A549 (cell line): ENCODE data around the gene FIGN. TPM values are rescaled to one million over a fixed set of nuclear protein-coding genes. Genes with fewer than 3 reads are reported as not detected.

Experiments
- ATAC-seq, 2 experiments: fragments of 200-7000 bp in 1 of 2; fragments of >200 bp in 1 of 2; cut with Nextera tagmentation in 1 of 2; cut with Tn5 transposase in 1 of 2; 3 replicates each; pipeline versions ENCODE4 v1.8.0 to v1.9.1; 2018 to 2020; ENCODE audit warnings: mild to moderate bottlenecking in 1 of 2, moderate library complexity in 1 of 2
- CTCF ChIA-PET: fragments of 300-600 bp; sonication (Branson Sonifier 250); formaldehyde crosslinking; extraction: SDS; loops from one replicate; lab custom pipeline; 2021; ENCODE audit warnings: antibody characterized with exemption, inconsistent platforms; lab: Yijun Ruan, JAX
- POLR2A ChIA-PET: fragments of 350-600 bp; formaldehyde crosslinking; extraction: SDS; loops from one replicate; lab custom pipeline; 2021; ENCODE audit warnings: antibody characterized with exemption, inconsistent platforms; lab: Yijun Ruan, JAX
- DNase-seq, 2 experiments: peaks; one replicate each; pipeline versions ENCODE4 v3.0.0 to v3.0.0-alpha.2; 2011 to 2016; ENCODE audit warnings: low read depth in 1 of 2, low spot score in 1 of 2
- FAIRE-seq: peaks from 2 replicates; lab custom pipeline; 2011; peaks lifted over from hg19 to GRCh38; lab: Jason Lieb, UNC
- H3K27ac ChIP-seq, 2 experiments: fragments of >200 bp; sonication (Bioruptor Twin); formaldehyde crosslinking; 3 replicates each; pipeline ENCODE4 v1.5.1; 2016 to 2017
- H3K4me1 ChIP-seq: fragments of >200 bp; sonication (Bioruptor Twin); formaldehyde crosslinking; 3 replicates; pipeline ENCODE4 v1.6.1; 2016
- H3K4me2 ChIP-seq: fragments of >200 bp; sonication (Bioruptor Twin); formaldehyde crosslinking; 3 replicates; pipeline ENCODE4 v1.6.1; 2016
- H3K4me3 ChIP-seq: fragments of >200 bp; sonication (Bioruptor Twin); formaldehyde crosslinking; 3 replicates; pipeline ENCODE4 v1.5.1; 2016
- H3K9me3 ChIP-seq: fragments of >200 bp; sonication (Bioruptor Twin); formaldehyde crosslinking; 3 replicates; pipeline ENCODE4 v1.6.1; 2016
- BHLHE40 ChIP-seq: IDR thresholded peaks from 2 replicates; pipeline ENCODE4 v1.6.1; 2012; ENCODE audit warnings: low read depth, low read length, inconsistent platforms
- CBX8 ChIP-seq: fragments of 200-600 bp; sonication (generic); IDR thresholded peaks from 2 replicates; pipeline ENCODE4 v1.6.1; 2016
- CEBPB ChIP-seq, 2 experiments: fragments of >200 bp in 1 of 2; sonication (Bioruptor Twin) in 1 of 2; formaldehyde crosslinking in 1 of 2; IDR thresholded peaks; 2 replicates each; pipeline ENCODE4 v1.6.1; 2012 to 2016
- CHD4 ChIP-seq: fragments of 200-600 bp; sonication (generic); IDR thresholded peaks from 2 replicates; pipeline ENCODE4 v1.6.1; 2016; ENCODE audit warnings: antibody characterized with exemption, mild to moderate bottlenecking, borderline replicate concordance
- EHF ChIP-seq: fragments of 250-450 bp; sonication (Bioruptor Pico); IDR thresholded peaks from 2 replicates; pipeline ENCODE4 v1.5.0; 2020; ENCODE audit warnings: mild to moderate bottlenecking
- ESRRA ChIP-seq: fragments of 150-350 bp; IDR thresholded peaks from 2 replicates; pipeline ENCODE4 v1.6.1; 2014; ENCODE audit warnings: mild to moderate bottlenecking, low read length, borderline replicate concordance
- FOSB ChIP-seq: fragments of 250-450 bp; sonication (Bioruptor Pico); IDR thresholded peaks from 2 replicates; pipeline ENCODE4 v1.5.0; 2020; ENCODE audit warnings: mild to moderate bottlenecking, moderate library complexity
- FOXS1 ChIP-seq: fragments of 250-450 bp; sonication (Bioruptor Pico); IDR thresholded peaks from 2 replicates; pipeline ENCODE4 v1.5.0; 2020; ENCODE audit warnings: mild to moderate bottlenecking, moderate library complexity
- GATA3 ChIP-seq: IDR thresholded peaks from 2 replicates; pipeline ENCODE4 v1.6.1; 2012; ENCODE audit warnings: borderline replicate concordance
- HDAC2 ChIP-seq: fragments of 200-600 bp; sonication (generic); IDR thresholded peaks from 2 replicates; pipeline ENCODE4 v1.6.1; 2016
- HES2 ChIP-seq: fragments of >200 bp; sonication (Bioruptor Twin); formaldehyde crosslinking; IDR thresholded peaks from 2 replicates; pipeline ENCODE4 v1.6.1; 2016
- HMGXB4 ChIP-seq: fragments of 250-450 bp; sonication (Bioruptor Pico); IDR thresholded peaks from 2 replicates; pipeline ENCODE4 v1.5.0; 2021; ENCODE audit warnings: mild to moderate bottlenecking, moderate library complexity, borderline replicate concordance
- HOXA7 ChIP-seq: fragments of 250-450 bp; sonication (Bioruptor Pico); IDR thresholded peaks from 2 replicates; pipeline ENCODE4 v1.5.0; 2020; ENCODE audit warnings: mild to moderate bottlenecking, moderate library complexity
- HOXB13 ChIP-seq: fragments of 250-450 bp; sonication (Bioruptor Pico); IDR thresholded peaks from 2 replicates; pipeline ENCODE4 v1.5.0; 2020; ENCODE audit warnings: low read depth, mild to moderate bottlenecking, moderate library complexity
- JUNB ChIP-seq: fragments of >200 bp; sonication (Bioruptor Twin); formaldehyde crosslinking; IDR thresholded peaks from 2 replicates; pipeline ENCODE4 v1.6.1; 2016
- KDM1A ChIP-seq: fragments of 200-600 bp; sonication (generic); IDR thresholded peaks from 2 replicates; pipeline ENCODE4 v1.6.1; 2016; ENCODE audit warnings: low read depth, mild to moderate bottlenecking
- MAX ChIP-seq: IDR thresholded peaks from 2 replicates; pipeline ENCODE4 v1.6.1; 2012
- MYC ChIP-seq: IDR thresholded peaks from 2 replicates; pipeline ENCODE4 v1.6.1; 2012; ENCODE audit warnings: mild to moderate bottlenecking, inconsistent platforms, low read length, improper control_type of control experiment, borderline replicate concordance
- NPAS2 ChIP-seq: fragments of 250-450 bp; sonication (Bioruptor Pico); IDR thresholded peaks from 2 replicates; pipeline ENCODE4 v1.8.0; 2022; ENCODE audit warnings: mild to moderate bottlenecking, moderate library complexity, borderline replicate concordance
- PBX3 ChIP-seq: IDR thresholded peaks from 2 replicates; pipeline ENCODE4 v1.6.1; 2012
- PHF8 ChIP-seq: fragments of 200-600 bp; sonication (generic); IDR thresholded peaks from 2 replicates; pipeline ENCODE4 v1.6.1; 2016; ENCODE audit warnings: low read depth, mild to moderate bottlenecking, antibody characterized with exemption, moderate library complexity, borderline replicate concordance
- POLR2A ChIP-seq: IDR thresholded peaks from 2 replicates; pipeline ENCODE4 v1.6.1; 2012; ENCODE audit warnings: mild to moderate bottlenecking, low read length
- POLR2AphosphoS2 ChIP-seq: conservative IDR thresholded peaks from 2 replicates; pipeline ENCODE4 v1.6.1; 2012; ENCODE audit warnings: low read length, improper control_type of control experiment, inconsistent platforms
- RAD21 ChIP-seq, 2 experiments: fragments of >200 bp in 1 of 2; sonication (Bioruptor Twin) in 1 of 2; formaldehyde crosslinking in 1 of 2; IDR thresholded peaks in 1 of 2; conservative IDR thresholded peaks in 1 of 2; 2 replicates in 1 of 2; 3 replicates in 1 of 2; pipeline ENCODE4 v1.6.1; 2012 to 2018; ENCODE audit warnings: inconsistent platforms in 1 of 2
- RARB ChIP-seq: fragments of 250-450 bp; sonication (Bioruptor Pico); IDR thresholded peaks from 2 replicates; pipeline ENCODE4 v1.8.0; 2021; ENCODE audit warnings: mild to moderate bottlenecking, moderate library complexity
- RCOR1 ChIP-seq: fragments of 150-350 bp; IDR thresholded peaks from 2 replicates; pipeline ENCODE4 v1.6.1; 2014; ENCODE audit warnings: antibody characterized with exemption, low read length, low read depth
- RFX5 ChIP-seq: fragments of 450-650 bp; IDR thresholded peaks from 2 replicates; pipeline ENCODE4 v1.7.1; 2014; ENCODE audit warnings: antibody characterized with exemption, mild to moderate bottlenecking, moderate library complexity
- RNF2 ChIP-seq: fragments of 200-600 bp; sonication (generic); IDR thresholded peaks from 2 replicates; pipeline ENCODE4 v1.6.1; 2016; ENCODE audit warnings: low read depth, mild to moderate bottlenecking, antibody characterized with exemption, moderate library complexity, borderline replicate concordance
- ZFP36 ChIP-seq: fragments of 450-650 bp; IDR thresholded peaks from 2 replicates; pipeline ENCODE4 v1.6.1; 2014; ENCODE audit warnings: borderline replicate concordance; ENCODE audit not compliant: partially characterized antibody
- ZNF302 ChIP-seq: fragments of 250-450 bp; sonication (Bioruptor Pico); IDR thresholded peaks from 2 replicates; pipeline ENCODE4 v1.9.0; 2021; ENCODE audit warnings: inconsistent platforms, mild to moderate bottlenecking, moderate library complexity
- ZSCAN20 ChIP-seq: fragments of 250-450 bp; sonication (Bioruptor Pico); IDR thresholded peaks from 2 replicates; pipeline ENCODE4 v1.8.0; 2022; ENCODE audit warnings: mild to moderate bottlenecking, moderate library complexity
- WGBS: methylation state at CpG from one replicate; pipeline ENCODE4 v1.1.6; 2017; ENCODE audit errors: missing lambda C conversion rate; 5-methylcytosine and 5-hydroxymethylcytosine counted together
- polyA plus RNA-seq, 4 experiments: library from polyadenylated mRNA; depleted of rRNA in 3 of 4; stranded (reverse); fragments of >200 nt; fragmentation: RNase III in 1 of 4; extraction: RNeasy Plus Mini Kit Qiagen cat#74134 plus additional on column Dnase treatment in 1 of 4; gene quantifications; 2 replicates in 3 of 4; 3 replicates in 1 of 4; pipeline ENCODE4 v1.2.3, GENCODE V29; 2011 to 2017
- TF ChIP-seq, protein P1 (sequence below): IDR thresholded peaks from 2 replicates; pipeline ENCODE4 v1.6.1; 2012; ENCODE audit warnings: low read depth, borderline replicate concordance

The FIGN gene
- polyA plus RNA-seq, 2 of the 4 experiments (the other 2 are of a cell fraction), result 1.9 to 3.8 TPM

DNA sequence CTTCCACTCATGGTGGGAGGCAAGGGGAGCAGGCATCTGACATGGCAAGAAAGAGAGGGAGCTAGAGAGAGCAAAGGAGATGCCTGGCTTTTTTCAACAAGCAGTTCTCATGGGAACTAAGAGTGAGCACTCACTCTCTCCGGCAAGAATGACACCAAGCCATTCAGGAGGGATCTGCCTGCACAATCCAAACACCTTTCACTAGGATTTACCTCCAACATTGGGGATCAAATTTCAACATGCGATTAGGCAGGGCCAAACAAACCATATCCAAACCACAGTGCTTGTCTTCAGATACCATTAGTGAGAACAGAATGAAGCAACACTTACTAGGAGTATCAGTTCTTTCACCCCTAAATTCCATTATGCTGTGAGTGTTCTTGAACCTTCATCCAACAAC, 77.3 kb downstream of the FIGN start:
- 77% methylated on average over 2 of the region's 2 CpGs for WGBS
- FAIRE-seq (no peak), DNase-seq (no peak), ATAC-seq (no peak)
- H3K27ac ChIP-seq, result peak overlapping the region; percentile 7 to 57; a peak in 1 of 6 replicates
- CTCF ChIA-PET, result no interaction called here
- no peak overlapping the region for H3K4me3 ChIP-seq
- no peak overlapping the region; the same call in 2 of the 3 replicates for H3K4me2 ChIP-seq
- POLR2A ChIA-PET, result no interaction called here
- H3K9me3 ChIP-seq, result no peaks in the 10 kb centered on the region
- TF ChIP-seq RCOR1, result no peak
- TF ChIP-seq HMGXB4, result no peak
- TF ChIP-seq POLR2A, result no peak
- no peak for TF ChIP-seq RFX5
- no peak for TF ChIP-seq KDM1A
- TF ChIP-seq ESRRA, result no peak
- TF ChIP-seq ZNF302, result no peak
- TF ChIP-seq CBX8, result no peak
- TF ChIP-seq RNF2, result no peak
- TF ChIP-seq HDAC2, result no peak
- TF ChIP-seq RAD21 (conservative IDR thresholded peaks at IDR 0.05 in 1 of 2, IDR thresholded peaks at IDR 0.05 in 1 of 2), result no peak
- no peak for TF ChIP-seq CEBPB (IDR thresholded peaks at IDR 0.05)
- TF ChIP-seq, protein P1, sequence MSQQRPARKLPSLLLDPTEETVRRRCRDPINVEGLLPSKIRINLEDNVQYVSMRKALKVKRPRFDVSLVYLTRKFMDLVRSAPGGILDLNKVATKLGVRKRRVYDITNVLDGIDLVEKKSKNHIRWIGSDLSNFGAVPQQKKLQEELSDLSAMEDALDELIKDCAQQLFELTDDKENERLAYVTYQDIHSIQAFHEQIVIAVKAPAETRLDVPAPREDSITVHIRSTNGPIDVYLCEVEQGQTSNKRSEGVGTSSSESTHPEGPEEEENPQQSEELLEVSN, result no peak
- TF ChIP-seq MAX, result no peak
- TF ChIP-seq HOXB13, result no peak
- no peak for TF ChIP-seq PHF8
- no peak for TF ChIP-seq MYC
- peaks cover 28% of the 10 kb centered on the region for H3K4me1 ChIP-seq

DNA sequence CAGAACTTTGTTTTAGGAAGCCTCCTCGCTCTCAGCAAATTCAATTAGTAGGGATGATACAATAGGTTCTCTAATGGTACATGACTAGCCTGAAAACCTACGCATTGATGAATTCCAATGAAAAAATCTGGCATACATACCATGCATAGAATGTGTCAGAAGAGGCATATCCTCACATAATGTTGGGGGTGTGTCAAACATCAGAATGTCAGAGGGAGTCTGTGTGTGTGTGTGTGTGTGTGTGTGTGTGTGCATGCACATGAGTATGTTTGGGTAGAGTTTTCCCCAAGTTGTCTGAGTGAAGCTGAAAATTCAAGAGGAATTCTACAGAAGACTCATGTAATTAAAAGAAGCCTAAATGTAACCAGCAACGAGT, 78.5 kb downstream of the FIGN start:
- no peak overlapping the region for H3K4me3 ChIP-seq
- no peak overlapping the region; a peak in 1 of 6 replicates for H3K27ac ChIP-seq
- 91% methylated on average over 3 of the region's 3 CpGs for WGBS
- no peak for TF ChIP-seq HOXA7 (CRISPR knock-in tag)
- no peak for TF ChIP-seq NPAS2
- no peak for TF ChIP-seq MAX
- no peak for TF ChIP-seq EHF (CRISPR knock-in tag)
- TF ChIP-seq BHLHE40, result no peak
- TF ChIP-seq FOSB, result no peak
- TF ChIP-seq GATA3, result no peak
- TF ChIP-seq POLR2AphosphoS2, result no peak
- no peak for TF ChIP-seq ZSCAN20 (CRISPR knock-in tag)
- TF ChIP-seq RAD21 (conservative IDR thresholded peaks at IDR 0.05 in 1 of 2, IDR thresholded peaks at IDR 0.05 in 1 of 2), result no peak
- no peak for TF ChIP-seq PBX3
- no peak for TF ChIP-seq ZFP36
- no peak for TF ChIP-seq RARB (CRISPR knock-in tag)
- no peak for TF ChIP-seq FOXS1 (CRISPR knock-in tag)
- no peak for TF ChIP-seq CHD4
- TF ChIP-seq JUNB, result no peak
- TF ChIP-seq PHF8, result no peak
- no peak for TF ChIP-seq HES2
- CTCF ChIA-PET, result interaction anchor here (0.9 kb wide), 1 partner anchor 76 kb away, joined by 3 read pairs; no protein-coding TSS in a partner anchor
- no peaks in the 10 kb centered on the region for H3K9me3 ChIP-seq
- FAIRE-seq (no peak), ATAC-seq (no peak), DNase-seq (no peak)
- POLR2A ChIA-PET, result interaction anchor here (1.3 kb wide), 1 partner anchor 78 kb away, joined by 3 read pairs; the partner anchor contains the start of gene FIGN
- peaks cover 23% of the 10 kb centered on the region for H3K4me1 ChIP-seq
- H3K4me2 ChIP-seq, result no peak overlapping the region
